ENCODE measurements around the gene PPP2R2B. TPM values are rescaled to one million over a fixed set of nuclear protein-coding genes. Genes with fewer than 3 reads are reported as not detected.

PPP2R2B gene
- total and polyA plus RNA-seq, 2 experiments from 2014 or later, result 14.4 to 21.1 TPM

GRCh38 chr5:146718609-146719008, 159.9 kb downstream of the PPP2R2B start:
- Histone ChIP-seq H3K4me3 (no peak overlapping the region), H3K27ac (no peak overlapping the region), H3K9me3 (ENCODE audit: low read depth) (no peaks in the 10 kb centered on the region), H3K27me3 (no peaks in the 10 kb centered on the region), H3K4me1 (ENCODE audit: low read depth) (no peaks in the 10 kb centered on the region), H3K36me3 (no peaks in the 10 kb centered on the region)
- no peak for TF ChIP-seq CTCF (IDR thresholded peaks at IDR 0.05; ENCODE audit: low read depth, low read length)
- DNase-seq (ENCODE audit: low read depth in 1 of 2, low spot score in 1 of 2), result no peak

- Histone ChIP-seq H3K27ac (no peak overlapping the region), H3K9me3 (ENCODE audit: low read depth) (no peaks in the 10 kb centered on the region), H3K4me3 (no peak overlapping the region), H3K36me3 (no peaks in the 10 kb centered on the region), H3K4me1 (ENCODE audit: low read depth) (no peaks in the 10 kb centered on the region), H3K27me3 (no peaks in the 10 kb centered on the region)
- no peak for TF ChIP-seq CTCF (IDR thresholded peaks at IDR 0.05; ENCODE audit: low read depth, low read length)
- DNase-seq (ENCODE audit: low read depth in 1 of 2, low spot score in 1 of 2), result peak in 1 of 2 donors; percentile 40
These were observed 160.6 kb downstream of the PPP2R2B start for GRCh38 chr5:146717951-146718350.

GRCh38 chr5:146716636-146717035, 161.9 kb downstream of the PPP2R2B start:
- no peaks in the 10 kb centered on the region for H3K4me1 ChIP-seq (ENCODE audit: low read depth)
- no peak overlapping the region for H3K4me3 ChIP-seq
- H3K36me3 ChIP-seq, result no peaks in the 10 kb centered on the region
- H3K27me3 ChIP-seq, result no peaks in the 10 kb centered on the region
- no peak for TF ChIP-seq CTCF (IDR thresholded peaks at IDR 0.05; ENCODE audit: low read depth, low read length)
- H3K27ac ChIP-seq, result no peak overlapping the region
- no peaks in the 10 kb centered on the region for H3K9me3 ChIP-seq (ENCODE audit: low read depth)
- peak in 1 of 2 donors; percentile 17 for DNase-seq (ENCODE audit: low read depth in 1 of 2, low spot score in 1 of 2)

GRCh38 chr5:146710348-146710747, 168.2 kb downstream of the PPP2R2B start:
- H3K27ac ChIP-seq, result no peak overlapping the region
- H3K27me3 ChIP-seq, result no peaks in the 10 kb centered on the region
- no peak overlapping the region for H3K4me3 ChIP-seq
- no peak for DNase-seq (ENCODE audit: low read depth in 1 of 2, low spot score in 1 of 2)
- no peaks in the 10 kb centered on the region for H3K9me3 ChIP-seq (ENCODE audit: low read depth)
- no peaks in the 10 kb centered on the region for H3K36me3 ChIP-seq
- no peak for TF ChIP-seq CTCF (IDR thresholded peaks at IDR 0.05; ENCODE audit: low read depth, low read length)
- H3K4me1 ChIP-seq (ENCODE audit: low read depth), result no peaks in the 10 kb centered on the region

GRCh38 chr5:146707316-146707715, 171.2 kb downstream of the PPP2R2B start:
- Histone ChIP-seq H3K4me3 (no peak overlapping the region), H3K27ac (no peak overlapping the region), H3K4me1 (ENCODE audit: low read depth) (peaks cover 6% of the 10 kb centered on the region), H3K9me3 (ENCODE audit: low read depth) (no peaks in the 10 kb centered on the region), H3K27me3 (no peaks in the 10 kb centered on the region), H3K36me3 (no peaks in the 10 kb centered on the region)
- no peak for DNase-seq (ENCODE audit: low read depth in 1 of 2, low spot score in 1 of 2)
- TF ChIP-seq CTCF (IDR thresholded peaks at IDR 0.05; ENCODE audit: low read depth, low read length), result no peak

Measured in cardiac muscle cell (in vitro differentiated cells and primary cell).